Osteoblast (primary cell): Measurements from ENCODE around the gene CEBPA. TPM values are rescaled to one million over a fixed set of nuclear protein-coding genes. Genes with fewer than 3 reads are reported as not detected.
A peak's percentile ranks its signal among the peaks of the same experiment; 100 is the strongest.

Source experiments
- DNase-seq: peaks from one replicate; pipeline ENCODE4 v3.0.0; 2011; ENCODE audit warnings: low spot score, mixed read lengths; ENCODE audit not compliant: insufficient read length; ENCODE audit errors: missing footprints
- H2AFZ ChIP-seq: 2 replicates; pipeline ENCODE4 v1.6.0; 2011; ENCODE audit warnings: mild to moderate bottlenecking, low read length
- H3K27ac ChIP-seq: 2 replicates; pipeline ENCODE4 v1.5.1; 2011; ENCODE audit warnings: mild to moderate bottlenecking, low read depth, low read length, moderate library complexity
- H3K27me3 ChIP-seq: 2 replicates; pipeline ENCODE4 v1.6.0; 2012; ENCODE audit warnings: mild to moderate bottlenecking, control low read depth, inconsistent platforms, low read length, moderate library complexity; ENCODE audit not compliant: insufficient read depth
- H3K36me3 ChIP-seq: 2 replicates; pipeline ENCODE4 v1.5.1; 2011; ENCODE audit warnings: mild to moderate bottlenecking, low read length, control low read depth, moderate library complexity; ENCODE audit not compliant: insufficient read depth
- H3K4me1 ChIP-seq: 2 replicates; pipeline ENCODE4 v1.5.1; 2011; ENCODE audit warnings: mild to moderate bottlenecking, low read length, control low read depth, moderate library complexity; ENCODE audit not compliant: insufficient read depth
- H3K4me2 ChIP-seq: 2 replicates; pipeline ENCODE4 v1.6.0; 2011; ENCODE audit warnings: mild to moderate bottlenecking, low read length; ENCODE audit not compliant: insufficient read depth
- H3K4me3 ChIP-seq: fragments of 200-600 bp; sonication (generic); 3 replicates; pipeline ENCODE4 v1.5.1; 2012; ENCODE audit warnings: mild to moderate bottlenecking, low read length, inconsistent platforms; ENCODE audit not compliant: insufficient read depth
- H3K79me2 ChIP-seq: 2 replicates; pipeline ENCODE4 v1.6.0; 2012; ENCODE audit warnings: mild to moderate bottlenecking, low read length, control low read depth, inconsistent platforms; ENCODE audit not compliant: insufficient read depth
- H3K9me3 ChIP-seq: 2 replicates; pipeline ENCODE4 v1.5.1; 2011; ENCODE audit warnings: low read depth, low read length, control low read depth
- H4K20me1 ChIP-seq: 2 replicates; pipeline ENCODE4 v1.6.0; 2012; ENCODE audit warnings: mild to moderate bottlenecking, low read length, control low read depth; ENCODE audit not compliant: insufficient read depth
- total RNA-seq: library from RNA; depleted of rRNA; stranded (reverse); fragments of >200 nt; gene quantifications from 2 replicates; pipeline ENCODE4 v1.2.3, GENCODE V29; 2012
- TF ChIP-seq, protein P1 (sequence below): IDR thresholded peaks from 2 replicates; pipeline ENCODE4 v1.5.1; 2011; ENCODE audit warnings: mild to moderate bottlenecking, low read depth, low read length, moderate library complexity; ENCODE audit errors: extremely low read depth

Gene CEBPA
- total RNA-seq, 1 donor: 3.6 TPM

GRCh38 chr19:33306191-33306590, 3.9 kb upstream of the CEBPA start:
- H2AFZ ChIP-seq: no peak overlapping the region
- H3K79me2 ChIP-seq: no peaks in the 10 kb centered on the region
- no peaks in the 10 kb centered on the region for H3K4me1 ChIP-seq
- H3K4me2 ChIP-seq: no peak overlapping the region
- H4K20me1 ChIP-seq: no peaks in the 10 kb centered on the region
- no peaks in the 10 kb centered on the region for H3K9me3 ChIP-seq
- DNase-seq: peak; percentile 50
- no peaks in the 10 kb centered on the region for H3K36me3 ChIP-seq
- peaks cover 26% of the 10 kb centered on the region for H3K27me3 ChIP-seq
- H3K27ac ChIP-seq: no peak overlapping the region
- no peak overlapping the region for H3K4me3 ChIP-seq
- TF ChIP-seq, protein P1, sequence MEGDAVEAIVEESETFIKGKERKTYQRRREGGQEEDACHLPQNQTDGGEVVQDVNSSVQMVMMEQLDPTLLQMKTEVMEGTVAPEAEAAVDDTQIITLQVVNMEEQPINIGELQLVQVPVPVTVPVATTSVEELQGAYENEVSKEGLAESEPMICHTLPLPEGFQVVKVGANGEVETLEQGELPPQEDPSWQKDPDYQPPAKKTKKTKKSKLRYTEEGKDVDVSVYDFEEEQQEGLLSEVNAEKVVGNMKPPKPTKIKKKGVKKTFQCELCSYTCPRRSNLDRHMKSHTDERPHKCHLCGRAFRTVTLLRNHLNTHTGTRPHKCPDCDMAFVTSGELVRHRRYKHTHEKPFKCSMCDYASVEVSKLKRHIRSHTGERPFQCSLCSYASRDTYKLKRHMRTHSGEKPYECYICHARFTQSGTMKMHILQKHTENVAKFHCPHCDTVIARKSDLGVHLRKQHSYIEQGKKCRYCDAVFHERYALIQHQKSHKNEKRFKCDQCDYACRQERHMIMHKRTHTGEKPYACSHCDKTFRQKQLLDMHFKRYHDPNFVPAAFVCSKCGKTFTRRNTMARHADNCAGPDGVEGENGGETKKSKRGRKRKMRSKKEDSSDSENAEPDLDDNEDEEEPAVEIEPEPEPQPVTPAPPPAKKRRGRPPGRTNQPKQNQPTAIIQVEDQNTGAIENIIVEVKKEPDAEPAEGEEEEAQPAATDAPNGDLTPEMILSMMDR: no peak

- H3K27me3 ChIP-seq: peaks cover 38% of the 10 kb centered on the region
- H3K4me1 ChIP-seq: peaks cover 4% of the 10 kb centered on the region
- H3K4me3 ChIP-seq: no peak overlapping the region
- no peaks in the 10 kb centered on the region for H3K9me3 ChIP-seq
- H3K79me2 ChIP-seq: no peaks in the 10 kb centered on the region
- peak; percentile 50 for DNase-seq
- TF ChIP-seq, protein P1: no peak
- no peak overlapping the region for H3K4me2 ChIP-seq
- H3K27ac ChIP-seq: no peak overlapping the region
- no peaks in the 10 kb centered on the region for H4K20me1 ChIP-seq
- H2AFZ ChIP-seq: no peak overlapping the region
- H3K36me3 ChIP-seq: no peaks in the 10 kb centered on the region
Observed at GRCh38 chr19:33304760-33305647, 2.7 kb upstream of the CEBPA start.

GRCh38 chr19:33304371-33304759, 2.0 kb upstream of the CEBPA start:
- Histone ChIP-seq H3K27ac (no peak overlapping the region), H4K20me1 (no peaks in the 10 kb centered on the region), H3K79me2 (no peaks in the 10 kb centered on the region), H3K27me3 (peaks cover 43% of the 10 kb centered on the region), H3K4me2 (no peak overlapping the region), H3K9me3 (no peaks in the 10 kb centered on the region), H3K4me1 (peaks cover 4% of the 10 kb centered on the region), H3K36me3 (no peaks in the 10 kb centered on the region), H2AFZ (no peak overlapping the region), H3K4me3 (no peak overlapping the region)
- TF ChIP-seq, protein P1: no peak
- DNase-seq: peak; percentile 82

DNA sequence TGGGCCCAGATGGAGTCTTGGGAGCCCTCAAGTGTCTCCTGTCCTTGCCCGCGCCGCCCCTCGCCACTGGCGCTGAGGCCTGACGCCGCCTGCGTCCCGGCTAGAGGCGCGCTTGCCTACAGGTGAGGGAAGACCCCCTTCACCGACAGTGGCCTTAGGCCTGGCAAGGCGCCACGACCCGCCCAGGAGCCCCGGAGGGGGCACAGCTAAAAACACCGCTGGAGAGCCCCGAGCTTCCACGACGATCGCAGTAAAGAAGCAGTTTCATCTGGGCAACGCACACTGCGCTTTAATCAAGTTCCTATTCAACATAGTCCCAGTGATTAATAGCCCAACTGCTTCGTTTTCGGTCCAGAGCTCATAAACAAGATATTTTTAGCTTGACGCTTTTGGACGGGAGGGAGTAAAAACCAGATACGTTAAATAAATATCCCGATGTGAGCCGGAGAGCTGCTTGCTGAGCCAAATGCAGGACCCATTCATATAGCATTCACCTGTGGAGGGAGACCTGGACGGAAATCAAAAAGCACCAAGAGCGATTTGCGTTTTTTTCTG, 1.5 kb upstream of the CEBPA start:
- no peak overlapping the region for H2AFZ ChIP-seq
- peak; percentile 87 for DNase-seq
- H3K4me3 ChIP-seq: peak overlapping the region; percentile 76
- peaks cover 4% of the 10 kb centered on the region for H3K4me1 ChIP-seq
- TF ChIP-seq, protein P1: no peak
- peak overlapping the region; percentile 78 for H3K4me2 ChIP-seq
- H3K27ac ChIP-seq: no peak overlapping the region
- no peaks in the 10 kb centered on the region for H3K79me2 ChIP-seq
- H3K27me3 ChIP-seq: peaks cover 48% of the 10 kb centered on the region
- H3K9me3 ChIP-seq: no peaks in the 10 kb centered on the region
- H4K20me1 ChIP-seq: no peaks in the 10 kb centered on the region
- no peaks in the 10 kb centered on the region for H3K36me3 ChIP-seq
